ENCODE measurements around the gene UBE3B.

The UBE3B gene

DNA sequence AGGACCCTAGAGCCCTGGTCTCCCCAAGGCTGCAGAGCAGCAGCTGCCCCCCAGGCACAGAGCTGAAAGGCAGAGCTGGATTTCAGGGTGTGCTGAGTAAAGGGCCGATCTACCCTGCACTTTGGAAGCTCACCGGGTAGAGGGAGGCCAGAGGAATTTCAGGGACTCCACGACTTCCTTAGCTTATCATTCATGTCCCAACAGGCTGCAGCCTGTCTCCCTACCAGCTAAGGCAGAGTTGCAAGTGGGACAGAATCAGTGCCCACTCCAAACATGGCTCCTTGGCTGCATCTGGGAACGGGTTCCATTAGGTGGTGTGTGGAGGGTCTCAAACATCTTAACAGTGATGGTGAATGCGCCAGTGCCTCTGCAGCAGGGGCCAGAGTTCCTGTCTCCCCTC is 68.4 kb downstream of the UBE3B start:
- no peak for TF ChIP-seq ZFX (IDR thresholded peaks at IDR 0.05)
- TF ChIP-seq, protein P1, sequence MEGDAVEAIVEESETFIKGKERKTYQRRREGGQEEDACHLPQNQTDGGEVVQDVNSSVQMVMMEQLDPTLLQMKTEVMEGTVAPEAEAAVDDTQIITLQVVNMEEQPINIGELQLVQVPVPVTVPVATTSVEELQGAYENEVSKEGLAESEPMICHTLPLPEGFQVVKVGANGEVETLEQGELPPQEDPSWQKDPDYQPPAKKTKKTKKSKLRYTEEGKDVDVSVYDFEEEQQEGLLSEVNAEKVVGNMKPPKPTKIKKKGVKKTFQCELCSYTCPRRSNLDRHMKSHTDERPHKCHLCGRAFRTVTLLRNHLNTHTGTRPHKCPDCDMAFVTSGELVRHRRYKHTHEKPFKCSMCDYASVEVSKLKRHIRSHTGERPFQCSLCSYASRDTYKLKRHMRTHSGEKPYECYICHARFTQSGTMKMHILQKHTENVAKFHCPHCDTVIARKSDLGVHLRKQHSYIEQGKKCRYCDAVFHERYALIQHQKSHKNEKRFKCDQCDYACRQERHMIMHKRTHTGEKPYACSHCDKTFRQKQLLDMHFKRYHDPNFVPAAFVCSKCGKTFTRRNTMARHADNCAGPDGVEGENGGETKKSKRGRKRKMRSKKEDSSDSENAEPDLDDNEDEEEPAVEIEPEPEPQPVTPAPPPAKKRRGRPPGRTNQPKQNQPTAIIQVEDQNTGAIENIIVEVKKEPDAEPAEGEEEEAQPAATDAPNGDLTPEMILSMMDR (conservative IDR thresholded peaks at IDR 0.05) = no peak
- peak overlapping the region; percentile 35; the same call in 1 of the 2 replicates for H3K27ac ChIP-seq

GRCh38 chr12:109547286-109547685 is 69.9 kb downstream of the UBE3B start:
- no peak overlapping the region for H3K27ac ChIP-seq
- no peak for TF ChIP-seq ZFX (IDR thresholded peaks at IDR 0.05)
- TF ChIP-seq, protein P1 (conservative IDR thresholded peaks at IDR 0.05) = no peak

DNA sequence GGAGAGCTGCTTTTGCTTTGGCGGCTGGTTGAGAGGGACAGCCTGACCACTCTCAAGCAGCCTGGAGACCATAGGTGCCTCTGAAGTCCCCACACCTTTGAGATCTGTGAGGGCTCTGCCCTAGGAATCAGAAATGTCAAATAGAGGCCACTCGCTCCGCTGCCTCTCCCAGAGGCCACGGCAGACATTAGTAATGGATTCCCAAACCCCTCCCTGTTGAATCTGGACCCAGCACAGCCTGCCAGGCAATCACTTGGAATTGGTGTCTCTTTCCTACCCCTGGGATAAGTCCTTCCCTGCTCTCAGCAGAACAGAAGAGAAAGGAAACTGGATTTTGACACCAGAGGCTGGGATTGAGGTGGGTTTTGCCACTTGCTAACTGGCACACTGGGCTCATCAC is 70.8 kb downstream of the UBE3B start:
- TF ChIP-seq ZFX (IDR thresholded peaks at IDR 0.05) = no peak
- TF ChIP-seq, protein P1 (conservative IDR thresholded peaks at IDR 0.05) = no peak
- no peak overlapping the region for H3K27ac ChIP-seq

GRCh38 chr12:109549613-109550270 is 72.3 kb downstream of the UBE3B start:
- no peak overlapping the region for H3K27ac ChIP-seq
- TF ChIP-seq ZFX (IDR thresholded peaks at IDR 0.05) = no peak

- TF ChIP-seq, protein P1 (conservative IDR thresholded peaks at IDR 0.05) = no peak
- no peak for TF ChIP-seq ZFX (IDR thresholded peaks at IDR 0.05)
- H3K27ac ChIP-seq = no peak overlapping the region
These were observed 72.8 kb downstream of the UBE3B start for GRCh38 chr12:109550281-109550680.

- H3K27ac ChIP-seq = no peak overlapping the region
- TF ChIP-seq ZFX (IDR thresholded peaks at IDR 0.05) = no peak
- TF ChIP-seq, protein P1 (conservative IDR thresholded peaks at IDR 0.05) = no peak
These were observed 73.7 kb downstream of the UBE3B start for GRCh38 chr12:109551108-109551507.

DNA sequence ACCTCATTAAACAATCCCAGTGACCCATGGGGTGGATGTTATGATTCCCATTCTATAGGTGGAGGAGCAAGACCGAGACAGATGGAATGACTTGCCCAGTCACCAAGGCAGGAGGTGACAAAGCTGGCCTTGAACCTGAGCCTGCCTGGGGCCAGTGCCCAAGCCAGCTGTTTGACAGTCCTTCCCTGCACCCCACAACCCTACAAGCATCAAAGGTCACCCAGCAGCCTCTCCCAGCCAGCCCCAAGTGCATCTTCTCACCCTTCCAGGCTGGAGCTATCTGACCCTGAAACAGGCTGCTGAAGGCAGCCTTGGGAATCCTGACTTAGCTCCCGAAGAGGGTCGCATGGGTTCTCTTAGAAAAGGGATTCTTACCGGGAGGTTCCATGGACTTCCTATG is 75.5 kb downstream of the UBE3B start:
- H3K27ac ChIP-seq = no peak overlapping the region
- no peak for TF ChIP-seq ZFX (IDR thresholded peaks at IDR 0.05)
- TF ChIP-seq, protein P1 (conservative IDR thresholded peaks at IDR 0.05) = no peak

GRCh38 chr12:109553483-109553882 is 76.0 kb downstream of the UBE3B start:
- no peak for TF ChIP-seq ZFX (IDR thresholded peaks at IDR 0.05)
- TF ChIP-seq, protein P1 (conservative IDR thresholded peaks at IDR 0.05) = no peak
- H3K27ac ChIP-seq = no peak overlapping the region

Measured in C4-2B (cell line).